NB4 (cell line): ENCODE results near the gene DYSF.

ENCODE experiments used
- DNase-seq: peaks from one replicate; pipeline ENCODE4 v3.0.0; 2010; ENCODE audit warnings: low read depth
- H3K4me3 ChIP-seq: one replicate; pipeline ENCODE4 v1.5.1; 2011; ENCODE audit warnings: mild to moderate bottlenecking, low read depth, low read length, moderate library complexity
- CTCF ChIP-seq: IDR thresholded peaks from one replicate; pipeline ENCODE4 v1.5.1; 2012; ENCODE audit warnings: low read depth, low read length
- MAX ChIP-seq: IDR thresholded peaks from 2 replicates; pipeline ENCODE4 v1.6.1; 2011; ENCODE audit warnings: low read depth, low read length
- MYC ChIP-seq: IDR thresholded peaks from 2 replicates; pipeline ENCODE4 v1.6.1; 2011; ENCODE audit warnings: low read depth, low read length
- POLR2A ChIP-seq: IDR thresholded peaks from 2 replicates; pipeline ENCODE4 v1.6.1; 2011; ENCODE audit warnings: mild to moderate bottlenecking; ENCODE audit not compliant: insufficient read length; ENCODE audit errors: extremely low read depth

Gene DYSF

GRCh38 chr2:71603851-71604725 is 150.7 kb downstream of the DYSF start:
- peak overlapping the region; percentile 12 for H3K4me3 ChIP-seq
- no peak for DNase-seq
- TF ChIP-seq MAX (no peak), CTCF (peak; percentile 49)

- TF ChIP-seq MAX: no peak
- TF ChIP-seq MYC: no peak
- TF ChIP-seq CTCF: no peak
- TF ChIP-seq POLR2A: no peak
- DNase-seq: no peak
- H3K4me3 ChIP-seq: no peak overlapping the region
Measured at GRCh38 chr2:71604726-71605120, 151.4 kb downstream of the DYSF start.

- TF ChIP-seq MYC (no peak), CTCF (no peak), POLR2A (no peak), MAX (no peak)
- DNase-seq: peak; percentile 67
- no peak overlapping the region for H3K4me3 ChIP-seq
Measured at GRCh38 chr2:71605173-71605641, 151.8 kb downstream of the DYSF start.

- H3K4me3 ChIP-seq: no peak overlapping the region
- TF ChIP-seq POLR2A: no peak
- no peak for TF ChIP-seq MAX
- no peak for TF ChIP-seq MYC
- no peak for TF ChIP-seq CTCF
- DNase-seq: no peak
Measured at GRCh38 chr2:71605781-71606241, 152.4 kb downstream of the DYSF start.

GRCh38 chr2:71606244-71606643 is 152.9 kb downstream of the DYSF start:
- no peak overlapping the region for H3K4me3 ChIP-seq
- TF ChIP-seq MYC (no peak), CTCF (no peak), MAX (no peak), POLR2A (no peak)
- no peak for DNase-seq
